GM23248 (cell line): ENCODE data around the gene FPGS. TPM values are rescaled to one million over a fixed set of nuclear protein-coding genes. Genes with fewer than 3 reads are reported as not detected.

Experiments
- DNase-seq: peaks from one replicate; pipeline ENCODE4 v3.0.0-alpha.2; 2015
- H2AFZ ChIP-seq: fragments of 200-600 bp; sonication (generic); 2 replicates; pipeline ENCODE4 v1.6.1; 2016; ENCODE audit warnings: antibody characterized with exemption
- H3F3A ChIP-seq: fragments of 200-600 bp; sonication (generic); 2 replicates; pipeline ENCODE4 v1.6.1; 2016; ENCODE audit warnings: mild to moderate bottlenecking, antibody characterized with exemption, mixed run types; ENCODE audit not compliant: insufficient read depth
- H3K27ac ChIP-seq: fragments of 200-600 bp; sonication (generic); 2 replicates; pipeline ENCODE4 v1.5.1; 2016; ENCODE audit warnings: mild to moderate bottlenecking
- H3K27me3 ChIP-seq: fragments of 200-600 bp; sonication (generic); replicated peaks from 2 replicates; pipeline ENCODE4 v1.6.1; 2016; ENCODE audit warnings: mild to moderate bottlenecking; ENCODE audit not compliant: insufficient read depth
- H3K36me3 ChIP-seq: fragments of 200-600 bp; sonication (generic); 2 replicates; pipeline ENCODE4 v1.6.1; 2016; ENCODE audit warnings: low read depth, mild to moderate bottlenecking
- H3K4me1 ChIP-seq: fragments of 200-600 bp; sonication (generic); 2 replicates; pipeline ENCODE4 v1.6.1; 2016; ENCODE audit warnings: mild to moderate bottlenecking; ENCODE audit not compliant: insufficient read depth
- H3K4me2 ChIP-seq: fragments of 200-600 bp; sonication (generic); one replicate; pipeline ENCODE4 v1.6.1; 2016; ENCODE audit warnings: mild to moderate bottlenecking; ENCODE audit not compliant: unreplicated experiment
- H3K4me3 ChIP-seq: fragments of 200-600 bp; sonication (generic); 2 replicates; pipeline ENCODE4 v1.5.1; 2016; ENCODE audit warnings: mild to moderate bottlenecking
- H3K79me2 ChIP-seq: fragments of 200-600 bp; sonication (generic); 2 replicates; pipeline ENCODE4 v1.6.1; 2016; ENCODE audit warnings: mild to moderate bottlenecking; ENCODE audit not compliant: insufficient read depth
- H3K9ac ChIP-seq: fragments of 200-600 bp; sonication (generic); 2 replicates; pipeline ENCODE4 v1.6.1; 2016; ENCODE audit warnings: mild to moderate bottlenecking
- H3K9me2 ChIP-seq: fragments of 200-600 bp; sonication (generic); 2 replicates; pipeline ENCODE4 v1.6.1; 2016; ENCODE audit warnings: mixed run types, mild to moderate bottlenecking, moderate library complexity; ENCODE audit not compliant: insufficient read depth
- H3K9me3 ChIP-seq: fragments of 200-600 bp; sonication (generic); one replicate; pipeline ENCODE4 v1.6.1; 2017; ENCODE audit warnings: low read depth
- H4K20me1 ChIP-seq: fragments of 200-600 bp; sonication (generic); 2 replicates; pipeline ENCODE4 v1.6.0; 2016; ENCODE audit not compliant: insufficient read depth
- EZH2 ChIP-seq: fragments of 200-600 bp; sonication (generic); IDR thresholded peaks from 2 replicates; pipeline ENCODE4 v1.6.1; 2018; ENCODE audit warnings: antibody characterized with exemption, mild to moderate bottlenecking; ENCODE audit not compliant: insufficient read depth, poor library complexity, severe bottlenecking
- EZH2phosphoT487 ChIP-seq: fragments of 200-600 bp; sonication (generic); IDR thresholded peaks from 2 replicates; pipeline ENCODE4 v1.6.1; 2018; ENCODE audit warnings: antibody characterized with exemption, moderate library complexity, mild to moderate bottlenecking, low read depth; ENCODE audit not compliant: insufficient read depth
- WGBS, 2 experiments: methylation state at CpG; one replicate each; pipeline ENCODE4 v1.1.6; 2015 to 2017; ENCODE audit warnings: low lambda C conversion rate in 2 of 2, low coverage in 1 of 2; ENCODE audit errors: missing lambda C conversion rate in 2 of 2; 5-methylcytosine and 5-hydroxymethylcytosine counted together
- in situ Hi-C: fragments of 300-500 bp; cut with MboI; formaldehyde crosslinking; loops from 2 replicates; pipeline ENCODE4 v1.15.0; 2020
- polyA plus RNA-seq: library from polyadenylated mRNA; unstranded; fragments of >200 nt; fragmentation: Nextera tagmentation; extraction: Ambion mirVana; gene quantifications from 2 replicates; pipeline ENCODE4 v1.2.1, GENCODE V29; 2016
- total RNA-seq: library from RNA; depleted of rRNA; stranded (reverse); fragments of >200 nt; shearing (Covaris generic); gene quantifications from 2 replicates; pipeline ENCODE4 v1.2.3, GENCODE V29; 2014

Gene FPGS
- total and polyA plus RNA-seq, 2 experiments from 2014 or later, result 60.2 to 80.4 TPM

DNA sequence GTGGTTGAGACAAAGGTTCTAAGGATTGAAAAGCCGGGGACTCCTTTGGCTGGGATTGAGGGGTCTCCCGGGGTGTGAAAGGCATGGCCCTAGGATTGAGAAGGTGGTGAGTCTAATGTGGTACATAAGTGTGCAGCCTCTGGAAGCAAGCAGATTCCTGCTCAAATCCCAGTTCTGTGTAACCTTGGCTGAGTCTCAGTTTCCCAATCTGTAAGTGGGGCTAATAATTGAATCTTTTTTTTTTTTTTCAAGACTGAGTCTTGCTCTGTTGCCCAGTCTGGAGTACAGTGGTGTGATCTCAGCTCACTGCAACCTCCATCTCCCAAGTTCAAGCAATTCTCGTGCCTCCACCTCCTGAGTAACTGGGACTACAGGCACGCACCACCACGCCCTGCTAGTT is 30.1 kb upstream of the FPGS start:
- no peaks in the 10 kb centered on the region for H4K20me1 ChIP-seq
- H3K4me3 ChIP-seq, result no peak overlapping the region
- 0 out of 2 replicates have a peak, but pooled peaks cover 3% of the 10 kb centered on the region for H3F3A ChIP-seq
- no peak overlapping the region for H3K9ac ChIP-seq
- H3K4me2 ChIP-seq, result no peak overlapping the region
- H3K27ac ChIP-seq, result no peak overlapping the region
- in situ Hi-C loops, result no loop called here
- no peak overlapping the region for H2AFZ ChIP-seq
- TF ChIP-seq EZH2 (no peak), EZH2phosphoT487 (no peak)
- no peak for DNase-seq
- no peaks in the 10 kb centered on the region for H3K9me2 ChIP-seq
- no peaks in the 10 kb centered on the region for H3K36me3 ChIP-seq
- no peaks in the 10 kb centered on the region for H3K79me2 ChIP-seq
- 0 out of 2 replicates have a peak, but pooled peaks cover 4% of the 10 kb centered on the region for H3K4me1 ChIP-seq
- H3K27me3 ChIP-seq, result no peaks in the 10 kb centered on the region
- 75 to 78% methylated on average over 5 of the region's 5 CpGs for WGBS, 2 experiments
- H3K9me3 ChIP-seq, result no peaks in the 10 kb centered on the region

DNA sequence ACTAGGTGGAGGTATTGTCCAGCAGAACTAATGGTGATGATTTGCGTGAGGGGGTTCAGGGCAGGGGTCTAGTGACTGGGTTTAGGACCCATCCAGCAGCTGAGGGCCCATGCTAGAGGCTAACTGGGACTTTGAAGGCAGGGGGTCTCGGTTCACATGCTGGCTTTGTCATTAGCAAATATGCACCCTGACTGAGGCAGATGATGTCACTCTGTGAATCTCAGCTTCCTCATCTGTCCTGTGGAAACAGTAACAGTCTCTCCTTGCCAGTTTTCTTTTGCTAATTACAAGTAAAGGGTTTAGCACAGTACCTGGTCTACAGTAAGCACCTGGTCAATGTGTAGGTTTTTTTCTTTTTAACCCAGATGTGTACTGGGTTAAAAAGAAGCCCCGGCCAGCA is 29.4 kb upstream of the FPGS start:
- H3K79me2 ChIP-seq, result no peaks in the 10 kb centered on the region
- 67 to 72% methylated on average over 3 of the region's 3 CpGs for WGBS, 2 experiments
- H3K4me3 ChIP-seq, result no peak overlapping the region
- no peaks in the 10 kb centered on the region for H4K20me1 ChIP-seq
- no peak overlapping the region for H3K4me2 ChIP-seq
- no peak for DNase-seq
- no peak overlapping the region for H2AFZ ChIP-seq
- no peaks in the 10 kb centered on the region for H3K9me2 ChIP-seq
- H3K27me3 ChIP-seq, result no peaks in the 10 kb centered on the region
- no peak overlapping the region for H3K27ac ChIP-seq
- no peaks in the 10 kb centered on the region for H3K36me3 ChIP-seq
- H3K4me1 ChIP-seq, result 0 out of 2 replicates have a peak, but pooled peaks cover 4% of the 10 kb centered on the region
- TF ChIP-seq EZH2phosphoT487, result no peak
- no peak for TF ChIP-seq EZH2
- in situ Hi-C loops, result no loop called here
- H3K9me3 ChIP-seq, result no peaks in the 10 kb centered on the region
- no peak overlapping the region for H3K9ac ChIP-seq
- H3F3A ChIP-seq, result 0 out of 2 replicates have a peak, but pooled peaks cover 3% of the 10 kb centered on the region

- Histone ChIP-seq H3K27ac (no peak overlapping the region), H4K20me1 (no peaks in the 10 kb centered on the region), H3K27me3 (no peaks in the 10 kb centered on the region), H3K9me3 (no peaks in the 10 kb centered on the region), H3K79me2 (no peaks in the 10 kb centered on the region), H3K4me1 (0 out of 2 replicates have a peak, but pooled peaks cover 4% of the 10 kb centered on the region), H3F3A (0 out of 2 replicates have a peak, but pooled peaks cover 3% of the 10 kb centered on the region), H3K9me2 (no peaks in the 10 kb centered on the region), H2AFZ (no peak overlapping the region), H3K4me3 (no peak overlapping the region), H3K36me3 (no peaks in the 10 kb centered on the region), H3K4me2 (no peak overlapping the region), H3K9ac (no peak overlapping the region)
- no peak for TF ChIP-seq EZH2
- TF ChIP-seq EZH2phosphoT487, result no peak
- DNase-seq, result no peak
- in situ Hi-C loops, result no loop called here
- 77 to 81% methylated on average over 10 of the region's 10 CpGs for WGBS, 2 experiments
Observed at GRCh38 chr9:127773981-127774380, 28.7 kb upstream of the FPGS start.

DNA sequence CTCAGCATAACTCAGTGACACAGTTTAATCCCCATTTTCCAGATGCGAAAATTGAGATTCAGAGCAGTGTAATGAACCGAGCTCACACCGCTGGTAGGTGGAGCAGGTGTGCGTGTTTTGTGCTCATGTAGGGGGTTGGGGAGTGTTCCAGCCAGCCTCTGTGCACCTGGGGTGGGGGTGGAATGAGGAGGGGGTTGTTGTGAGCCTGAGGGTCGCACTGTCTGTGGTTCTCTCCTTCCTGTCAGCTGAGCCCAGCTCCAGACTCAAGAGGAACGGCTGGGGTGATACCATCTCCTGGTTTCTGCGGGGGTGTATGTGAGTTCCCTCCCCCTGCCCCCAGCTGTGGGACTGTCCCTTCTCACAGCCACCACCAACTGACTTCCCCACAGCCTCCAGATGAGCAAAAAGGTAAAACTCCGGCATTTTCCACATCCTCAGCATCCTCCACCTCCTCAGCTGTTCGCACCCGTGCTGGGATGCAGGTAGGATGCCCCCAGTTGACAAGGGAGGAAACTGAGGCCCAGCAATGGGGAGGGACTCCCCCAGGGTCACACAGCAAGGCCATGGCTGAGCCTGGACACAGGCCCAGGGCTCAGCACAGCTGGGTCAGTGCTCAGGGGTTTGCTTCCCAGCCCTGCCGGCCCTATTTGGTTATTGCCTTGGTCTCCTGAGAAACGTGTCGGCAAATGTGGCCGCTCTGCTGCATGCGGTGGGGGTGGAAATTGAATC is 26.3 kb upstream of the FPGS start:
- TF ChIP-seq EZH2phosphoT487 (no peak), EZH2 (no peak)
- no peak overlapping the region for H2AFZ ChIP-seq
- no peak overlapping the region for H3K4me2 ChIP-seq
- no peaks in the 10 kb centered on the region for H4K20me1 ChIP-seq
- no peak for DNase-seq
- no peak overlapping the region for H3K27ac ChIP-seq
- no peaks in the 10 kb centered on the region for H3K79me2 ChIP-seq
- in situ Hi-C loops, result no loop called here
- no peaks in the 10 kb centered on the region for H3K4me1 ChIP-seq
- H3K9me3 ChIP-seq, result no peaks in the 10 kb centered on the region
- H3K4me3 ChIP-seq, result no peak overlapping the region
- no peaks in the 10 kb centered on the region for H3K27me3 ChIP-seq
- H3K36me3 ChIP-seq, result no peaks in the 10 kb centered on the region
- H3F3A ChIP-seq, result 0 out of 2 replicates have a peak, but pooled peaks cover 3% of the 10 kb centered on the region
- H3K9me2 ChIP-seq, result no peaks in the 10 kb centered on the region
- H3K9ac ChIP-seq, result no peak overlapping the region
- WGBS, 2 experiments, result 82 to 85% methylated on average over 12 to 15 of the region's 15 CpGs
